G401 (cell line): ENCODE results near the gene ITM2C. TPM values are rescaled to one million over a fixed set of nuclear protein-coding genes. Genes with fewer than 3 reads are reported as not detected.
A peak's percentile ranks its signal among the peaks of the same experiment; 100 is the strongest.

Source experiments
- DNase-seq: peaks from one replicate; pipeline ENCODE4 v3.0.0-alpha.2; 2015; ENCODE audit warnings: low spot score
- in situ Hi-C: cut with HindIII; loops from 2 replicates; pipeline ENCODE4 v1.10.0; 2016; ENCODE audit warnings: low sequenced_read_pairs, mixed read lengths
- total RNA-seq: library from RNA; depleted of rRNA; stranded (reverse); fragments of >200 nt; shearing (Covaris generic); gene quantifications from 2 replicates; pipeline ENCODE4 v1.2.3, GENCODE V29; 2014; rRNA removed

The ITM2C gene
- total RNA-seq = 232 and 273 TPM in 2 replicates

GRCh38 chr2:230864605-230865306 is at the start of gene ITM2C:
TSS of gene ITM2C (plus strand) at chr2:230864942. CDS start at chr2:230865026, 84 bp downstream.
- in situ Hi-C loops = no loop called here
- peak; percentile 22 for DNase-seq

- no peak for DNase-seq
- in situ Hi-C loops = no loop called here
Observed at GRCh38 chr2:230815088-230815487, 49.7 kb upstream of the ITM2C start.

DNA sequence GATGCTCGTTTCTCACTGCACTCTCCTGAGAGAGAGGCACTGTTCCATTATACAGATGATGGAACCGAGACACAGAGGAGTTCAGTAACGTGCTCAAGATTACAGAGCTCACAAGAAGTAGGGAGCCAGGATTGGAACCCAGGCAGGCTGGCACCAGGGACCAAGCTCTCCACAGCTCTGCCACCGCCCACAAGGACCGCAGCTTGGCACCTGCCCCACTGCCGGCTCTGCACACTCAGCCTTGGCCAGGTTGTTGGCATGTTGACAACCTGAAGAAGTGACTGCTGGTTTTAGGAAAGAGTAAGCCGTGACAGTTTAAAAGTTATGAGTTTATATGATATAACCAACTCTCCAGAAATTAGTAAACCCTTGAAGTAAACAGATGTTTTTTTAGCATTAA is 48.0 kb upstream of the ITM2C start:
- in situ Hi-C loops = no loop called here
- DNase-seq = peak; percentile 60

- in situ Hi-C loops = no loop called here
- no peak for DNase-seq
Observed at GRCh38 chr2:230819433-230819832, 45.3 kb upstream of the ITM2C start.

GRCh38 chr2:230821261-230821990 is 43.3 kb upstream of the ITM2C start:
- DNase-seq = no peak
- in situ Hi-C loops = no loop called here

DNA sequence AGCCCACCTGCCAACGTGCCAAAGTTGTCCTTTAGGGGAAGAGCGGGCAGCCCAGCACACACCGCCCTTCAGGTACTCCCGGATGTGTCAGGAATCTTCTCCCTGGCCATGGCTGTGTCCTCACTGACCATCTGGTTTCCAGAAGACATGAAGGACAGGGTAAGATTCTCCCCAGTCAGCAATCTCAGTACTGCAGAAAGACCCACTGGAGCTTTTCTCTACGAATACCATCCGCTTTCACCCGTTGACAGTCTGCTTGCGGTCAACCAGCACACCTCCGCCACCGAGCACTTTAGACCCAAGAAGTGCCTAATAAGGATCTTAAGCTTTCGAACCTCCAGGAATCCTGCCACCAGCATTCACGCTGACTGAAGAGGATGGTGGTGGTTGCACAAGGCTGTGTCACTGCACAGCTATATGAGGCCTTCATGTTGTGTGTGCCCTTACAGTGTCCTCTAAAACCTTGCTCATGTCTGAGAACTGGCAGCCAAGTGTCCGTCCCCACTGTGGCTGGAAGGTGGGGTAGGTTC is 42.7 kb upstream of the ITM2C start:
- DNase-seq = no peak
- in situ Hi-C loops = no loop called here

DNA sequence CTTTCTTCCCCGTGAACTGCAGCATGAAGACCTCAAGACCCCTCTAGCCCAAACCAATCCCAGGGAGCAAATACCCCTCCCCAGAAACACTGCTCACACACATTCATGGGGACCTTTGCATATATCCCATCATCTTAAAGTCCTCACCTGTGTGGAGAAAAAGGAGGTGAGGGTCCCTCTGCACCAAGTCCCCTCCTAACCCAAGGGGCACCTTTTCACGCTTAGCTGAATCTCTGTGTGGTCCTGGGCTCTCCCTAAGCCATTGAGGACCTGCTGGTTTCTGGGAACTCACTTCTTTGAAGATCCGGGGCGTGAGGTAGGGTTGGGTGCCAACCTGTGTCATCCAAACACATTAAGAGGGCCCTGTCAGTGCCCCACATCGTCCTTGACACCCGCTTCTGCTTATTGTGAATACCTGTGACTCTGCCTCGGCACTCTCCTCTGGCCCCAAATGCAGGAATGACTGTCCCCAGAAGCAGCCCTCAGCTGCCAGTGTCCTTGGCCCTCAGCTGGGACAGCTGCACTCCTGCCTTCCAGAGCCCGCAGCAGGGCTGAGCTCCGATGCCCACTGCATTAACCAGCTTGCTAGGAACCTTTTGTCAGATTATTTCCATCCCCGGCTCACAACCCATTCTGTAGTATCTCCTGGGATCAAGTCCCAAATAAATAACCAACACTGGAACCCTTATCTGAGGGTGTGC is 41.3 kb upstream of the ITM2C start:
- no peak for DNase-seq
- in situ Hi-C loops = no loop called here

- in situ Hi-C loops = no loop called here
Observed at GRCh38 chr2:230824406-230824978, 40.2 kb upstream of the ITM2C start.

DNA sequence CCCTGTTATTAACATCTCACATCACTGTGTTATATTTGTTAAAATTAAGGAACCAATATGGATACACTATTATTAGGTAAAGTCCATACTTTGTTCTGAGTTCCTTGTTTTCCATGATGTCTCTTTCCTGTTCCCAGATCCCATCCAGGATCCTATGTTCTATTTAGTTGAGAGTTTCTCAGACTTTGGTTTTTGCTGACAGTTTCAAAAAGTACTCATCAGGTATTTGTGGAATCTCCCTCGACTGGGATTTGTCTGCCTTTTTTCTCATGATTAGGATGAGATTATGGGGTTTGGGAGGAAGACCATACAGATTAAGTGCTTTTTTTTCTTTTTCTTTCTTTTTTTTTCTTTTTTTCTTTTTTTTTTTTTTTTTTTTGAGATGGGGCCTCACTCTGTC is 39.4 kb upstream of the ITM2C start:
- no peak for DNase-seq
- in situ Hi-C loops = no loop called here

More at GRCh38 chr2:230824406-230824978, 40.2 kb upstream of the ITM2C start:
- DNase-seq = peak; percentile 85

GRCh38 chr2:230827774-230828271 is 36.9 kb upstream of the ITM2C start:
- in situ Hi-C loops = no loop called here
- no peak for DNase-seq

DNA sequence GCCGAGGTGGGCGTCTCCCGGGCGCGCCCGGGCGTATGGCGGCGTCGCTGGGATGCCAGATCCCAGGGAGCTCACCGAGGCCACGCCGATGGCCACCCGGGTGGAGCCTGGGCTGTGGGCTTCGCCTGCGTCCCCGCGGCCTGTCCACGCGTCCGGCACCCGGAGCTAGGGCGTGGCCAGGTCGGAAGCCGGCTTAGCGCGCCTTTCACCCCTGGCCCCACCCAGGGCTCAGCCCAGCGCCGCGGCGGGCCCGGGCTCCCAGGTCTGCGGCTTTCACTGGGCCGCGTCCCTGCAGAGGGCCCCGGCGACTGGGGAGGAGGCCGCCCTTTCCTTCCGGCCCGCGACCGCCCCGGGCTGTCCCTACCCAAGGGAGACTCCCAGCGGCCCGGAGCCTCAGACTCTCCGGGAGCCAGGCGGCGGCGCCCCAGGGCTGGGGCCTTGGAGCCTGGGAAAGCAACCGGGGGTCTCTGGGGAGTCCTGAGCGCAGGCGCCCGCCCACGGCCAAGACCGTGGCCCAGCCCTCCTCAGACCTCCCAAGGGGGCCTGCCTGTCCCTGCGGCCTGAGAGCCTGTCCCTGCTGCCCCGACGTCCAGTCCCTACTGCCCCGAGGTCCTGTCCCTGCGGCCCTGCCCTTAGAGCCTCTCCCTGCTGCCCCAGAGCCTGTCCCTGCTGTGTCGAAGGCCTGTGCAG is 36.3 kb upstream of the ITM2C start:
- in situ Hi-C loops = no loop called here
- no peak for DNase-seq

DNA sequence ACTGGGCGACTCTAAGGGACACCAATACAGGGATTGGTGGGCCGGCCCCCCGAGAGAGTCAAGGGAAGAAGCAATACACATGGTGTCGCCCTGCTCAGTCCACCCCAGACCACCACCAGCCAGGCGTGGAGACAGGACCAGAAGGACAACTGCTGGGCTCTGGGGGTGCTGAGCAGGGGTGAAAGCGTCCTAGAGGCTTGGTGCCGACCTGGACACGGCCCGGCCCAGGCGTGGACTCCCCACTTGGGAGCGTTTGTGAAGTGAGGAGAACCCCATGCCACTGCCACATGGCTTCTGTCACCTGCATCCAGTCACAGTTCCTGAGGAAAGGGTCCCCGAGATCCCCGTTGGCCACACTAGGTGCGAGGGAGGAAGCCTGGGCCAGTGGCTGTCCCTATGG is 35.4 kb upstream of the ITM2C start:
- in situ Hi-C loops = no loop called here
- DNase-seq = no peak

DNA sequence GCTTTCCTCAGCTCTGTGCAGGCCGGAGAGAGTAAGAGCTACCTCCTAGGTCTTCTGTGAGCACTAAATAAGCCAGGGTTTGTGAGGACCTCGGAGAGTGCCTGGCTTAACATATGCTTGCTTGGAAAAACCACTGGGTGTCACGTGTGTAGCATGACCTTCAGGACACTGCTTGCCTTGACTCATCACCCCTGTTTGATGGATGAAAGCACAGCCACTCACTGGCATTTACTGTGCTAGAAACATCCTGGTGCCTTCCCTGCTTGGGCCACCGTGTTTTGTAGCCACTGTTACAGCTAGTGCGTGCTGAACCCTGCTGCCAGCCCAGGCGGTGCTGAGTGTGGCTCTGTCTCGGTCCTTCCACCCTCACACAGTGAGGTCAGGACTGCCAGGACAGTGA is 34.8 kb upstream of the ITM2C start:
- in situ Hi-C loops = no loop called here
- DNase-seq = no peak

DNA sequence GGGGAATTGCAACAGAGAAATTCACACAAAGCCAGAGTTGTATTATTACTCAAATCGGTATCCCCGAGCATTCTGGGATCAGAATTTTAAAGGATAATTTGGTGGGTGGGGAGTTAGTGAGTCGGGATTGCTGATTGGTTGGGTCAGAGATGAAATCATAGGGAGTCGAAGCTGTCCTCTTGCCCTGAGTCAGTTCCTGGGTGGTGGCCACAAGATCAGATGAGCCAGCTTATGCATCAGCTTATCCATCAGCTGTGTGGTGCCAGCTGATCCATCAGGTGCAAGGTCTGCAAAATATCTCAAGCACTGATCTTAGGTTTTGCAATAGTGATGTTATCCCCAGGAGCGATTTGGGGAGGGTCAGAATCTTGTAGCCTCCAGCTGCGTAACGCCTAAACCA is 34.3 kb upstream of the ITM2C start:
- DNase-seq = no peak
- in situ Hi-C loops = no loop called here

DNA sequence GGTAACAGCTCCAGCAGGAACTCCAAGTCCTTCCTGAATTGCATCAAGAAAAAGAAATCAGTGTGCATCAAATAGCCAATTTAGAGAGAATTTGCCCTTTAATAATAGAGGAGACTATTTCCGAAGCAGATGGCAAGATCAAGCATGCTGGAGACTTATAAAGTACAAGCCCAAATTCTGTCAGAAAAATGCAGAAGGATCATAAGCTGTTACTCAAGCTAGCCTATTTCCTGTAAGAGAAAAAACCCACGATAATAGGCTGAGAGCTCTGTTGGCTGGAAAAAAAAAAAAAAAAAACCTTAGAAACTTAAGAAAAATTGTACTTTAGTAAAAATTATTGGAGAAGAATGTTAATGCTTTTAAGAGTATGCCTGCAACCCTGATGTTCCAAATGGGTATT is 24.4 kb upstream of the ITM2C start:
- in situ Hi-C loops = no loop called here
- DNase-seq = no peak

DNA sequence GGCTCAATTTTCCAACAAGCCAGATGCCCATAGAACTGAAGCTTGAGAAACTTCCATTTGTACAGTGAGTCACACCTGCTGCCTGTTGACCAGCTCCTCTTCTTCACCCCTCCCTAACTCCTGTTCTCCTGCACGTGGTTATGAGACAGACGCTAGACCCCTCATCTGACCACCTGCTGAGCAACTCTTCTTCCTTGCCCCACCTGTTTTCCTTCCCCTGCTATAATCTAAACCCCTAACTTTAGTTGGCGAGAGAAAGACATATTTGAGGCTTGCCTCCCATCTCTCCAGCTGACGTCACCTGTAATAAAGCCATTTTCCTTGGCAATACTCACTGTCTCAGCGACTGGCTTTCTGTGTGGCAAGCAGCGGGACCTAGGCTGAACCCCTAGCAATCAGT is 22.3 kb upstream of the ITM2C start:
- in situ Hi-C loops = no loop called here
- DNase-seq = no peak

DNA sequence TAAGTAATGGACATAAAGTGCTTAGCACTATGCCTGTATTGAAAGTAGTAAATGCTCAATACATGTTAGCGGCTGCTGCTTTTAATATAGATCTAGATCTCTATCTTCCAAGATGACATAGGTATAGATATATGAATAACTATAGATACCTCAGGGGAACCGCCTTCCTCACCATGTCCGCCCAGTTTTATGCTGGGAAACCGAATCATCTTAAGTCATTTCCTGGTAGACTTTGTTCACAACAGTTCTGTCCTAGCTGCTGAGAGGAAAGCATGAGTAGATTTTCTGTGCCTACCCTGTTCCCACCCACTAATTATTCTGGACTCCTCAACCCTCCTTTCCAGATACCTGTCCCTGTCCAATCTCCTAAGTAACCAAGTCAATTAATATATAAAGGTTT is 21.6 kb upstream of the ITM2C start:
- in situ Hi-C loops = no loop called here
- no peak for DNase-seq

GRCh38 chr2:230846360-230846759 is 18.4 kb upstream of the ITM2C start:
- in situ Hi-C loops = no loop called here
- DNase-seq = no peak

DNA sequence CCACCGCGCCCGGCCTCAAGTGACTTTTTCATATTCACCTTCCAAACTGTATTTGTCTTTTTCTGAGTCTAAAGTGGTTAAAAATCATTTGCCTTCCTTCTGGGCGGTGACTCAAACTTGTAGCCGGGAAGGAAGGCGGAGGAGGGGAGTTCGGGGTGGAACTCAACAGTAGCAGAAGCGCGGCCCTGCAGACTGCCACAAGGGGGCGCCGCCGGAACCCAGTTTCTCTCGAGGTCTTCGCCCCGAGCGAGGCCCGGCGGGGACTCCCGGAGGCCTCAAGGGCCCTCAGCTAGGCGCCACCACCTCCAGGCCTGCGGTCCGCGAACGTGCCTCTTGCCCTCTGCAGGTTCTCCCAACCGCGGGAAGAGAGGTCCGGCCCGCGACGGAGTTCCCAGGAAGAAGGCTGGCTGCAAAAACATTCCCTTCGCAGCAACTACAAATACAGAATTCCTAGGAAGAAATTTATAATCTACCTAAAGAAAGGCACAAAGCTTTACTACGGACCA is 16.8 kb upstream of the ITM2C start:
- in situ Hi-C loops = no loop called here
- peak; percentile 41 for DNase-seq
